Stimulated activated naive B cell treated with anti-CD40 and anti-IgM and Interleukin-4, amounts not matched to agents 10 μg/mL and 1 μg/mL and 100 μg/mL, for 72 hours (primary cell): ENCODE measurements around the gene RUNDC3A.
A peak's percentile ranks its signal among the peaks of the same experiment; 100 is the strongest.
"Not testable (repeated sequence)": the region's sequence is repeated elsewhere in the genome, so short reads cannot be mapped to it uniquely, and the experiment has no call there.

Experiments
- ATAC-seq, 2 donors: fragments of 150-1000 bp; cut with Tn5 transposase; replicated peaks; 2 replicates each; pipeline ENCODE4 v1.10.0; 2021; ENCODE audit warnings: moderate library complexity in 1 of 2
- DNase-seq: peaks from one replicate; pipeline ENCODE4 v3.0.0; 2021
- H3K27ac Mint-ChIP-seq: one replicate; pipeline ENCODE4 v1.8.0; 2022; ENCODE audit warnings: mild to moderate bottlenecking, mixed read lengths
- H3K27me3 Mint-ChIP-seq, 2 donors: one replicate each; pipeline ENCODE4 v1.8.0; 2022; ENCODE audit warnings: mixed read lengths in 2 of 2
- H3K36me3 Mint-ChIP-seq, 2 donors: one replicate each; pipeline ENCODE4 v1.8.0; 2022; ENCODE audit warnings: mixed read lengths in 2 of 2, mild to moderate bottlenecking in 1 of 2
- H3K4me1 Mint-ChIP-seq, 2 donors: one replicate each; pipeline ENCODE4 v1.8.0; 2022; ENCODE audit warnings: mixed read lengths in 2 of 2, mild to moderate bottlenecking in 1 of 2
- H3K4me3 Mint-ChIP-seq, 2 donors: one replicate each; pipeline ENCODE4 v1.8.0; 2022; ENCODE audit warnings: mild to moderate bottlenecking in 2 of 2, mixed read lengths in 2 of 2, moderate library complexity in 1 of 2
- H3K9me3 Mint-ChIP-seq, 2 donors: one replicate each; pipeline ENCODE4 v1.8.0; 2022; ENCODE audit warnings: mixed read lengths in 2 of 2, mild to moderate bottlenecking in 1 of 2

Gene RUNDC3A

GRCh38 chr17:44320066-44320465, 11.7 kb downstream of the RUNDC3A start:
- H3K4me3 Mint-ChIP-seq, result no peak overlapping the region
- peaks cover 26 to 34% of the 10 kb centered on the region in 2 donors for H3K27me3 Mint-ChIP-seq
- H3K9me3 Mint-ChIP-seq, result peaks cover 3% of the 10 kb centered on the region in 2 donors
- H3K36me3 Mint-ChIP-seq, result peaks cover 39 to 43% of the 10 kb centered on the region in 2 donors
- no peak for DNase-seq
- peaks cover 28 to 33% of the 10 kb centered on the region in 2 donors for H3K4me1 Mint-ChIP-seq
- no peak overlapping the region for H3K27ac Mint-ChIP-seq
- ATAC-seq, result no peak

GRCh38 chr17:44321246-44322120, 13.1 kb downstream of the RUNDC3A start:
- Mint-ChIP-seq H3K9me3 (peaks cover 3% of the 10 kb centered on the region in 2 donors), H3K36me3 (peaks cover 39 to 49% of the 10 kb centered on the region in 2 donors), H3K4me3 (no peak overlapping the region), H3K4me1 (peaks cover 22 to 30% of the 10 kb centered on the region in 2 donors), H3K27me3 (peaks cover 15 to 22% of the 10 kb centered on the region in 2 donors), H3K27ac (no peak overlapping the region)
- no peak for ATAC-seq
- DNase-seq, result no peak

- Mint-ChIP-seq H3K36me3 (peaks cover 38 to 47% of the 10 kb centered on the region in 2 donors), H3K27ac (no peak overlapping the region), H3K4me3 (no peak overlapping the region), H3K4me1 (peaks cover 24 to 34% of the 10 kb centered on the region in 2 donors), H3K27me3 (peaks cover 12 to 13% of the 10 kb centered on the region in 2 donors), H3K9me3 (peaks cover 2 to 3% of the 10 kb centered on the region in 2 donors)
- ATAC-seq, result no peak
- DNase-seq, result no peak
These were observed 14.0 kb downstream of the RUNDC3A start for GRCh38 chr17:44322236-44322895.

- H3K4me1 Mint-ChIP-seq, result peaks cover 28 to 41% of the 10 kb centered on the region in 2 donors
- no peaks in the 10 kb centered on the region for H3K9me3 Mint-ChIP-seq
- no peak overlapping the region for H3K27ac Mint-ChIP-seq
- ATAC-seq, result no peak
- H3K36me3 Mint-ChIP-seq, result peaks cover 28 to 36% of the 10 kb centered on the region in 2 donors
- H3K4me3 Mint-ChIP-seq, result peak overlapping the region; percentile 92 to 96
- no peak for DNase-seq
- H3K27me3 Mint-ChIP-seq, result peaks cover under 1 to 1% of the 10 kb centered on the region in 2 donors
These were observed 15.1 kb downstream of the RUNDC3A start for GRCh38 chr17:44323359-44324091.

GRCh38 chr17:44324092-44324570, 15.7 kb downstream of the RUNDC3A start:
- ATAC-seq (peak in 1 of 2 donors; percentile 1), DNase-seq (no peak)
- Mint-ChIP-seq H3K27ac (peak overlapping the region; percentile 71), H3K4me1 (peaks cover 28 to 41% of the 10 kb centered on the region in 2 donors), H3K27me3 (no peaks in the 10 kb centered on the region), H3K36me3 (peaks cover 24 to 32% of the 10 kb centered on the region in 2 donors), H3K9me3 (no peaks in the 10 kb centered on the region), H3K4me3 (peak overlapping the region; percentile 92 to 96)

GRCh38 chr17:44324571-44325275, 16.3 kb downstream of the RUNDC3A start, which contains the start of gene SLC25A39:
Gene SLC25A39 (minus strand): TSS chr17:44324823. CDS start chr17:44323562, 1,261 bp downstream.
- H3K27ac Mint-ChIP-seq, result peak within 1 kb of the TSS; percentile 99
- H3K9me3 Mint-ChIP-seq, result no peaks in the 10 kb centered on the region
- H3K4me3 Mint-ChIP-seq, result peak within 1 kb of the TSS; percentile 94 to 96
- peaks cover 24 to 41% of the 10 kb centered on the region in 2 donors for H3K4me1 Mint-ChIP-seq
- H3K27me3 Mint-ChIP-seq, result no peaks in the 10 kb centered on the region
- ATAC-seq (peak; percentile 76), DNase-seq (peak; percentile 95)
- peaks cover 19 to 26% of the 10 kb centered on the region in 2 donors for H3K36me3 Mint-ChIP-seq

GRCh38 chr17:44326861-44327444, 18.6 kb downstream of the RUNDC3A start:
- Mint-ChIP-seq H3K36me3 (peaks cover 5 to 14% of the 10 kb centered on the region in 2 donors), H3K4me3 (peak overlapping the region; percentile 76 to 78), H3K27ac (peak overlapping the region; percentile 89), H3K4me1 (peaks cover 23 to 41% of the 10 kb centered on the region in 2 donors), H3K9me3 (no peaks in the 10 kb centered on the region), H3K27me3 (no peaks in the 10 kb centered on the region)
- ATAC-seq (peak; percentile 70 to 76), DNase-seq (peak; percentile 92)

GRCh38 chr17:44327715-44328449, 19.5 kb downstream of the RUNDC3A start:
- Mint-ChIP-seq H3K36me3 (peaks cover 1 to 8% of the 10 kb centered on the region in 2 donors), H3K27me3 (no peaks in the 10 kb centered on the region), H3K27ac (peak overlapping the region; percentile 75), H3K4me3 (no peak overlapping the region), H3K4me1 (peaks cover 21 to 41% of the 10 kb centered on the region in 2 donors), H3K9me3 (no peaks in the 10 kb centered on the region)
- DNase-seq (no peak), ATAC-seq (no peak)

- not testable (repeated sequence) for DNase-seq, H3K27me3 Mint-ChIP-seq, H3K36me3 Mint-ChIP-seq, H3K4me3 Mint-ChIP-seq, ATAC-seq, H3K27ac Mint-ChIP-seq, H3K9me3 Mint-ChIP-seq
- peaks cover 17 to 36% of the 10 kb centered on the region in 2 donors for H3K4me1 Mint-ChIP-seq
These were observed 21.1 kb downstream of the RUNDC3A start for GRCh38 chr17:44329516-44329915.

- not testable (repeated sequence) for DNase-seq, H3K4me3 Mint-ChIP-seq, H3K36me3 Mint-ChIP-seq, H3K27ac Mint-ChIP-seq, H3K27me3 Mint-ChIP-seq, H3K9me3 Mint-ChIP-seq, ATAC-seq
- H3K4me1 Mint-ChIP-seq, result peaks cover 16 to 36% of the 10 kb centered on the region in 2 donors
These were observed 21.9 kb downstream of the RUNDC3A start for GRCh38 chr17:44330263-44330662.

- H3K4me3 Mint-ChIP-seq, result peak overlapping the region in 1 of 2 donors; percentile 17
- H3K27me3 Mint-ChIP-seq, result no peaks in the 10 kb centered on the region
- peaks cover 15 to 29% of the 10 kb centered on the region in 2 donors for H3K4me1 Mint-ChIP-seq
- no peaks in the 10 kb centered on the region for H3K36me3 Mint-ChIP-seq
- ATAC-seq (peak; percentile 54 to 60), DNase-seq (peak; percentile 71)
- H3K9me3 Mint-ChIP-seq, result no peaks in the 10 kb centered on the region
- H3K27ac Mint-ChIP-seq, result peak overlapping the region; percentile 47
These were observed 22.9 kb downstream of the RUNDC3A start for GRCh38 chr17:44331249-44331760.

GRCh38 chr17:44333371-44333770, 25.0 kb downstream of the RUNDC3A start:
- DNase-seq (no peak), ATAC-seq (no peak)
- Mint-ChIP-seq H3K36me3 (no peaks in the 10 kb centered on the region), H3K4me1 (peaks cover 7 to 19% of the 10 kb centered on the region in 2 donors), H3K9me3 (no peaks in the 10 kb centered on the region), H3K4me3 (no peak overlapping the region), H3K27me3 (no peaks in the 10 kb centered on the region), H3K27ac (no peak overlapping the region)
